ENCODE data around the gene FH.

GRCh38 chr1:241548008-241548407 lies 28.5 kb upstream of the FH start:
- TF ChIP-seq CTCF (IDR thresholded peaks at IDR 0.05) (no peak), POLR2A (IDR thresholded peaks at IDR 0.05) (no peak)

Data from adrenal gland (tissue), 5 donors.